ENCODE results near the gene SART3.
"Not testable (repeated sequence)": the region's sequence is repeated elsewhere in the genome, so short reads cannot be mapped to it uniquely, and the experiment has no call there.

The SART3 gene

DNA sequence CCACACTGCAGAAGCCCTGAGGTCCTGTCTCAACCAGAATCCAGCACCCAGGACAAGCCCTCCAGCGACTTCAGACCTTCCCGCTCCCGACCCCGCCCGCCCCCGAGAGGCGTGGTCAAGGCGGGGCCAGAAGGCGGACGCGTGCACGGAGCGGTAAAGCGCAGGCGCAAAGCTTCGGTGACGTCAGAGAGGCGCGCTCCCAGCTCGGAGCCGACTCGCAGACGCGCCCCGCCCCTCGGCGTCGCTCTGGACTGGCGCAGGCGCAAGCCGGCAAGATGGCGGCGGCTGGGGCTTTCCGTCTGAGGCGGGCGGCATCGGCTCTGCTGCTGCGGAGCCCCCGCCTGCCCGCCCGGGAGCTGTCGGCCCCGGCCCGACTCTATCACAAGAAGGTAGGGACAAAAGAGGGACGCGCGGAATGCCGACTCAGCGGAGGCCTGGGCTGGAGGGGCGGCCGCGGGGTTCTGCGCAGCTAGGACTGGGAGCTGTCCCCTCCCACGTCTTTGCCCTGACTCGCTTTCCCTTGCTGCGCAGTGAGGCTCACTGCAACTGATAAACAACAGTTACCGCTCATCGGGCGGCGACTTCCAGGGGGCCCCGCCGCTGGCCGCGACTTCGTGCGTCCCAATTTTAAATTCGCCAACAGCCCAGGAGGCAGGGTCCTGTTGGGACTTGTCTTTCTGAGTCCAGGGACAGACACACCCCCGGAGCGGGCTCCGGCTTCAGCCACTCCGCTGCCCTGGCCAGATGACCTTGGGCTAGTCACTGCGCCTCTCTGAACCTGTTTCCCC, 1.6 kb upstream of the SART3 start, which contains the start of gene ISCU:
Gene ISCU (plus strand): TSS at position 249 of the 788 bp plus-strand sequence. CDS start 27 bp downstream, at position 276.
- peak; percentile 97 for DNase-seq (ENCODE audit: low spot score)

- DNase-seq (ENCODE audit: low spot score) = no peak
Measured at GRCh38 chr12:108561852-108562347, 927 bp upstream of the SART3 start.

- peak; percentile 15 for DNase-seq (ENCODE audit: low spot score)
Measured at GRCh38 chr12:108560321-108560721, 652 bp downstream of the SART3 start.

DNA sequence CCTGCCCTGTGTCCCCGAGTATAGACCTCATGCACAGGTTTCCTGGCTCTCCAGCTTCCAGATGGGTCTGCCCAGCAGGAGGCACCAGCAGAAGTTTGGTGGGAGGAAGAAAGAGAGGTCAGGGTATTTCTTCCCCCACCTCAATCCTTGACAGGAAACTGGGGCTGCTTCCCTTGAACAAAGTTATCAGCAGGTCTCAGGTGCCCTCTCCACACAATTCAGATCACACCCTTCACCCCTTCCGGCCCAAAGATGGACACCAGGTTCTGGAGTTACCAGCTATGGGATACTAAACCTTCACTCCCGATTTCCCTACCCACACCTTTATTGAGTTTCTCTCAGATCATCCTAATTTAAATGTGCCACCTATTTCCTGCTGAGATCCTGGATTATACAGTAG, 1.2 kb downstream of the SART3 start:
- DNase-seq (ENCODE audit: low spot score) = no peak

GRCh38 chr12:108559007-108559655, 1.8 kb downstream of the SART3 start:
- no peak for DNase-seq (ENCODE audit: low spot score)

- not testable (repeated sequence) for DNase-seq (ENCODE audit: low spot score)
Measured at GRCh38 chr12:108555383-108555782, 5.6 kb downstream of the SART3 start.

GRCh38 chr12:108553799-108554198, 7.2 kb downstream of the SART3 start:
- DNase-seq (ENCODE audit: low spot score) = no peak

GRCh38 chr12:108551535-108551934, 9.4 kb downstream of the SART3 start:
- DNase-seq (ENCODE audit: low spot score) = no peak

DNA sequence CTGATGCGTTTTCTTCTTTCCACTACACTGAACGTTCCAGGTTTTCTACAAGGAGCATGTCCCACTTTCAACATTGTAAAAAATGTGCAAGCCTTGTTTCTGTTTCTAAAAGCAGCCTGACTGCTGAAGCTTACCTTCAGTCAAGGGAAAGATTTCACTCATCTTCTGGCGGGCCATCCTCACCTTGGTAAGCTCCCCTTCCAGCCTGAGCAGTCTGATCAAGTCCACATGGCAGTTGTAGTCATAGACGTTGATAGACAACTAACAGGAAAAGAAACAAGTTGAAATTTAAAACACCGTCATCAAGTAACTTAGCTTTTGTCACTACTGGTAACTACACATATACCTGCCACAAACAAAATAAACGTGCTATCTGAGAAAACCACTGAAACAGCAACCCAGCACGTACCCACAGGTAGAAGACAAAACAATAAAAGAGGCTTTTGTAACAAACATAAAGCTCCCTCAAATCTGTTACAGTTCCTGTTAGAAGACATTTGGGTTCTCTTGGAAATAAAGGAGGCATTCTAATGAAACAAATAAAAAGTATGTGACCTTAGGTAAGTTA, 11.9 kb downstream of the SART3 start:
- DNase-seq (ENCODE audit: low spot score) = no peak

DNA sequence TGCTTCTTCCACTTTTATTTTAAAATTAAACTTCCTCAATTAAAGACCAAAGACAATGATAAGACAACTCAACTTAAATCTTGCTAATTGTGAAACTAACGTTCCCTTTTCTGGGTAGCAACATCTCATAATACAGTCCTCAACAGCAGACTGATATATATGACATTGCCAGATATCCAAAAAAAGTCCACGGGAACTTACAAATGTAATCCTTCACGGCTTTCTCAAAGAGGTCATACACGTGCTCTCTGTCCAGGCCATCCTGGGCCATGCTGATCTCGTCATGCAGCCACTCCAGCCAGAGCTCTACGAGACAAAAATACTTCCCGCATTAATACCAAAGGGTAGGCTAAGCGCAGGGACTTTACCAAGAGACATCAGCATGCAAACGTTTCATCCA, 13.3 kb downstream of the SART3 start:
- no peak for DNase-seq (ENCODE audit: low spot score)

DNA sequence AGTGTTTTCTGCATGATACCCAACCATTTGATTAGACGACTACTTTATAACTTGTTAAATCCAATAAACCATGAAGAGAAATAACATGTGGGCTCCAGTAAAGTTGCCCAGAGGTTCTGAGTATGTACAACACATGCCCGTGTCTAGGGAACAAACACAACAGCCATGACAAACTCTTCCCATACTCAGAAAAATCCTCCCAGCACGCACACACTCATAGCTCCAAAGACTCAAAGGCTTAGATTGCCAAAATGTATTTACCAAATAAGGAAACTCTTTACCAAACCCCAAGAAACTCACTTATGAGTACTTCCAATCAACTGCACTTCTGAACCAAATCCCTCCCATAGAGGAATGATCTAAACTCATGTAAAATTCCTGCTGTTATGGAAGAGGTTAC, 17.3 kb downstream of the SART3 start:
- no peak for DNase-seq (ENCODE audit: low spot score)

- no peak for DNase-seq (ENCODE audit: low spot score)
Measured at GRCh38 chr12:108542320-108542719, 18.7 kb downstream of the SART3 start.

DNA sequence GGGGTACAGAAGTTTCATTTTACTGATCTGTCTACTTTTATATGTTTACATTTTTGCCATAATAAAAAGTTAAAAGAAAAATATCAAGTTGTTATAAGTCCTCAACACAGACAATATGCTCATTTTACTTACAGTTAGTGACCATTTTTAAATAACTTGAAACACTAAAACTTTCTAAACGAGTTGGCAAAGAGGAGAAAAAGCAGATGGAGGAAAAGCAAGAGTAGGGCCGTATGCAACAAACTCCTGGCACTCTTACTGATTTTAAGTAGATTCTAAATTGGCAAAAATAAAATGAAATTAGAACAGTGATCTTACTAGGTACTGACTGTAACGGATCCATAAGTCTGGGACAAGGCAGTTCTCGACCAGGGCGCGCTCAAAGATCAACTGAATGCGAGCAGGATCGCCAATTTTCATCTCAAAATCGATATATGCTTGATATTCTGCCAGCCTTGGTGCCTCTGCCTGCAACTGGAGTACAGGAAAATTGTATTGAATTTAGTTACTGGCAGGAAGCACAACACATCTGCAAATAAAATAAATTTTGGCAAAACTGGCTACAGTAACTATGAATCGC, 22.3 kb downstream of the SART3 start:
- no peak for DNase-seq (ENCODE audit: low spot score)

GRCh38 chr12:108538146-108538545, 22.8 kb downstream of the SART3 start:
- no peak for DNase-seq (ENCODE audit: low spot score)

DNA sequence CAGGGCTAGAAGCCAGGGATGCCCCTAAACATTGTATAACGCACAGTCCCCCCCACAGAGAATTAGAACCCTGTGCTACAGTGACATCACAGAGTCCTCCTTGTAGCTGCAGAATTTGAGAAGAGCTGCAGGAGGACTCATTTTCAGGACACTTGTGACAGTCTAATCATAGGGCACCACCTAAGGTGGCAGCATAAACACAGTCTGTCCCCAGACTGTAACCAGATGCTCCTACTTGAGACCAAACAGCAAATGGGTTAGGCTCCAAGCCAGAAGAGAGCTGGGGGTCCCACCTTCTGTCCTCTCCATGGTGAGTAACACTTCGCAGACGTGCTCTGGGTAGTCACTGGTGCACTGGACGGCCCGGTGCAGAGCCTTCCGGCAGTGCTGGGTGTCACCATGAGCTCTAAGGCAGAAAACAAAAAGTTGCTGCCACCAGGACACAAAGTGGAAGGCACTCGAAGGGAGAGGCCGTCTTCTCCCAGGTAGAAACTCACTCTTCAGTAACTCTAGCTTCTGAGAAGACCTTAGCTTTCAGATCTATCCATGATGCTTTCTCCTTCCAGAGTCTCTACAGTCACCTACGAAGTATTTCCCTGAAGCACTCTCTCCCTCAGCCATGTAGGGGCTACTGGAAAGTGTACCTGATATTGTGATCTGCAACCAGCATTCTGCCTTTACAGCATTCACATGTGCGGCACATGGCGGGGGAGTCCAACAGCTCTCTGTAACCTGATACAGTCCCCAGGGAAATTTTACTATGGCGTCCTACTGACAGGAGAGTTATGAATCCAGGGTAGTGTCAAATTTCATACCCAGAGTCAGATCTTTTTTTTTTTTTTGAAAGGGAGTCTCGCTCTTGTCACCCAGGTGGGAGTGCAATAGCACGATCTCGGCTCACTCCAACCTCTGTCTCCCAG, 28.8 kb downstream of the SART3 start:
- no peak for DNase-seq (ENCODE audit: low spot score)

DNA sequence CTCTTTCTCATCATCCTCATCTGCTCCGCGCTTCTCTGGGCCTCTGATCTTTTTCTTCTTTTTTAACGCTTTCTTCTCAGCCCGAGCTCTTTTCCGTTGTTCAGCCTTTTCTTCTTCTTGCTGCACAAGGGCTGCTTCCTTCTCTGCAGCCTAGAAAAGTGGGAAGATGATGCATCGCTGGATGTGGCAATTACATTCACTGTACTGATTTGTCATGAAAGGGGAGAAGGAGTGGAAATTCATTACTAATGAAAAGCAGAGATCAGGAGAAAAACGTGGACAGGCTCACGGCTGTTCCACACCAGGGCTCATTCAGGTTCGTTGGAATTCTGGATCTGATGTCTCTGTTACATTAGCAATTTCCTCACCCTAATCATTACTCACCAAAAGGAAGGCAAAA, 30.8 kb downstream of the SART3 start:
- no peak for DNase-seq (ENCODE audit: low spot score)

- no peak for DNase-seq (ENCODE audit: low spot score)
Measured at GRCh38 chr12:108527166-108527496, 33.8 kb downstream of the SART3 start.

GRCh38 chr12:108526482-108527165, 34.3 kb downstream of the SART3 start:
- DNase-seq (ENCODE audit: low spot score) = no peak

DNA sequence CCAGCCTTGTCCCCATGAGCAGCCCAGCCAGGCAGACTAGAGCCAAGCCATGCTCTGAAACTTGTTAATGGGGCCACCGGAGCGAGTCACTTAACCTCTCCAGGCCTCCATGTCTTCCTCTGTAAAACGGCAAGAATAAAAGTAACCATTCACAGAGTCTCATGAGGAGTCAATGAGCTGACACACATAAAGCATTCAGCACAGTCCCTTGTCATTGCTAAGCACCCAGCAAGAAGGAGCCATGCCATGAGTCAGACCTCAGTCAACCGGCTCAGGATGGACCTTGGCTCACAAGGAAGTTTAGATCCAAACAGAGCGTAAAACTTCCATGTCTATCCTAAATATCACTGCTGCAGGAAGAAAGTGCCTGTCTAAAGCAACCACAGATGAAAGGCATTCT, 35.3 kb downstream of the SART3 start:
- DNase-seq (ENCODE audit: low spot score) = peak; percentile 97

DNA sequence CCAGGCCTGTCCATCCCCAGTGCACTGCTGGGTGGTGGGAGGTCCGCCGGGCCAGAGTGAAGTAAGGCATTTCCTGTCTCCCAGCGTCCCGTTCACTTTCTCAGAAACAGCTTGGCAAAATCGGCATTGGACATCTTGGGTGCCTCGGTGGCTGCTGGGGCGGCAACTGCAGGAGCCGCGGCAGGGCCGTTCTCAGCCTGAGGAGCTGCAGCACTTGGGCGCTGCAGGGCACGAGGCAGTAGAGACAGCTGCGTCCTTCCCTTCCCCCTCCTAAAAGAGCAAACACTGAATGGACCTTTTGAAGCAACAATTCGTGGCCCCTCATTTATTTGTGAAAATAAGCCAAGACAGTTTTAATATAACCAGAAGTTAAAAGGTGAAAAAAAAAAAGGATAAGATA, 37.6 kb downstream of the SART3 start:
- no peak for DNase-seq (ENCODE audit: low spot score)

DNA sequence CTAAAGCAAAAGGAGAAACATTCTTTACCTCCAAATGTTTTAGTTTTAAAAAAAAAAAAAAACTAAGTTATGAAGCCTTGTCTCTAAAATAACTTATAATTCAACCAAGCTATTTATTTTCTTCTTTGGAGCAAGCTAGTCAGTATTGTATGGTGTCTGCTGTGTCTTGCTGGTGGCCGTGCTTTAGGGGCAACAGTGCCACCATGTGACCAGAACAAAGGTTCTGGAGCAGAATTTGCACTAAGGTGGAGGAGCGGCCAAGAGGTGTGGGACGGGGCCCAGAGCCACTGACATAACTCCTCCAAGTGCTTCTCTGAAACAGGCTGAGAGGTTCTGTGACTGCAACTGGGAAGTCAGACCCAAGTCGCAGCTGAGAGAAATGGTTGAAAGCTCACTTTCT, 41.4 kb downstream of the SART3 start:
- DNase-seq (ENCODE audit: low spot score) = no peak

All from kidney tubule cell (primary cell).